HepG2 (cell line): Measurements from ENCODE around the gene PRSS33. TPM values are rescaled to one million over a fixed set of nuclear protein-coding genes. Genes with fewer than 3 reads are reported as not detected.

Experiments
- ATAC-seq: fragments of 200-7000 bp; cut with Tn5 transposase; 3 replicates; pipeline ENCODE4 v1.9.1; 2020; ENCODE audit warnings: mild to moderate bottlenecking, moderate library complexity
- BruUV-seq: library from RNA; stranded (reverse); fragments of 400-500 nt; replicated peaks from 2 replicates; lab custom pipeline; 2021; lab: Mats Ljungman, UMichigan
- CTCF ChIA-PET: fragments of 300-600 bp; formaldehyde crosslinking; extraction: SDS; loops from one replicate; lab custom pipeline; 2021; ENCODE audit warnings: low total read pairs, inconsistent platforms, low intra/inter-chr PET ratio; lab: Yijun Ruan, JAX
- POLR2A ChIA-PET: fragments of 350-600 bp; sonication (Branson Sonifier 250); formaldehyde crosslinking; loops from one replicate; lab custom pipeline; 2020; ENCODE audit warnings: antibody characterized with exemption, inconsistent platforms; lab: Yijun Ruan, JAX
- DNase-seq: peaks from one replicate; pipeline ENCODE4 v3.0.0-alpha.2; 2015; ENCODE audit warnings: low spot score
- FAIRE-seq: peaks from 3 replicates; lab custom pipeline; 2011; peaks lifted over from hg19 to GRCh38; lab: Jason Lieb, UNC
- H2AFZ ChIP-seq: one replicate; pipeline ENCODE4 v1.6.1; 2011; ENCODE audit warnings: low read length, inconsistent platforms
- H3K27ac ChIP-seq: fragments of 300-600 bp; 3 replicates; pipeline ENCODE4 v1.8.0; 2011; ENCODE audit warnings: mixed run types, mild to moderate bottlenecking, mixed read lengths, low read length, inconsistent platforms; ENCODE audit not compliant: insufficient read depth; ENCODE audit errors: extremely low read length
- H3K27me3 ChIP-seq, 2 experiments: fragments of 200-600 bp in 1 of 2; 2 replicates in 1 of 2; 3 replicates in 1 of 2; pipeline versions ENCODE4 v1.6.0 to v1.8.0; 2011; ENCODE audit warnings: low read length in 2 of 2, mild to moderate bottlenecking in 2 of 2, moderate library complexity in 2 of 2, inconsistent platforms in 1 of 2; ENCODE audit not compliant: insufficient read depth in 2 of 2, control insufficient read depth in 1 of 2
- H3K36me3 ChIP-seq, 2 experiments: fragments of 200-600 bp in 1 of 2; replicated peaks in 1 of 2; 2 replicates in 1 of 2; 3 replicates in 1 of 2; pipeline versions ENCODE4 v1.5.1 to v1.8.0; 2011; ENCODE audit warnings: low read length in 2 of 2, inconsistent platforms in 1 of 2; ENCODE audit not compliant: insufficient read depth in 2 of 2, control insufficient read depth in 1 of 2
- H3K4me1 ChIP-seq: 2 replicates; pipeline ENCODE4 v1.5.1; 2012; ENCODE audit warnings: low read length, inconsistent platforms; ENCODE audit not compliant: insufficient read depth
- H3K4me2 ChIP-seq: 2 replicates; pipeline ENCODE4 v1.6.0; 2011; ENCODE audit warnings: low read depth, low read length, inconsistent platforms
- H3K4me3 ChIP-seq, 3 experiments: fragments of 200-600 bp in 1 of 3; sonication (generic), shearing (Covaris generic) in 1 of 3; replicated peaks in 1 of 3; 2 replicates each; pipeline ENCODE4 v1.5.1; 2011 to 2016; ENCODE audit warnings: low read length in 3 of 3, inconsistent platforms in 2 of 3, low read depth in 2 of 3, mild to moderate bottlenecking in 2 of 3, control low read depth in 1 of 3, mixed read lengths in 1 of 3; ENCODE audit not compliant: insufficient read depth in 1 of 3
- H3K79me2 ChIP-seq: one replicate; pipeline ENCODE4 v1.6.1; 2011; ENCODE audit warnings: low read length, inconsistent platforms; ENCODE audit not compliant: insufficient read depth
- H3K9ac ChIP-seq: 2 replicates; pipeline ENCODE4 v1.6.0; 2011; ENCODE audit warnings: mild to moderate bottlenecking, low read depth, low read length, inconsistent platforms; ENCODE audit not compliant: insufficient read depth
- H3K9me3 ChIP-seq: 2 replicates; pipeline ENCODE4 v1.5.1; 2012; ENCODE audit warnings: mild to moderate bottlenecking, low read length
- H4K20me1 ChIP-seq: 2 replicates; pipeline ENCODE4 v1.6.0; 2011; ENCODE audit warnings: inconsistent platforms, mild to moderate bottlenecking, low read length, moderate library complexity; ENCODE audit not compliant: insufficient read depth
- ARHGAP35 ChIP-seq: sonication (generic); formaldehyde crosslinking; IDR thresholded peaks from 2 replicates; pipeline ENCODE4 v1.9.0; 2022; ENCODE audit warnings: mild to moderate bottlenecking, inconsistent platforms, moderate library complexity, missing genetic modification reagents, borderline replicate concordance
- CBX2 ChIP-seq, 2 experiments: fragments of 200-600 bp in 1 of 2; sonication (generic); formaldehyde crosslinking in 1 of 2; IDR thresholded peaks; 2 replicates each; pipeline versions ENCODE4 v1.7.0 to v1.8.1; 2018 to 2022; ENCODE audit warnings: low read depth in 2 of 2, low read length in 1 of 2, mild to moderate bottlenecking in 1 of 2, missing genetic modification reagents in 1 of 2
- ELF4 ChIP-seq: sonication (generic); formaldehyde crosslinking; IDR thresholded peaks from 2 replicates; pipeline ENCODE4 v1.5.0; 2020; ENCODE audit warnings: missing genetic modification reagents, mild to moderate bottlenecking, moderate library complexity, borderline replicate concordance
- FOSL2 ChIP-seq: sonication (generic); formaldehyde crosslinking; IDR thresholded peaks from 2 replicates; pipeline ENCODE4 v1.4.0; 2020; ENCODE audit warnings: missing genetic modification reagents
- FOXA1 ChIP-seq, 2 experiments: fragments of 450-650 bp in 1 of 2; sonication (generic) in 1 of 2; formaldehyde crosslinking in 1 of 2; IDR thresholded peaks; 2 replicates each; pipeline versions ENCODE4 v1.4.0 to v1.6.1; 2016 to 2020; ENCODE audit warnings: missing genetic modification reagents in 1 of 2
- MAFF ChIP-seq: IDR thresholded peaks from 2 replicates; pipeline ENCODE4 v1.6.1; 2011; ENCODE audit warnings: low read depth, low read length, improper control_type of control experiment
- MATR3 ChIP-seq: sonication (generic); formaldehyde crosslinking; IDR thresholded peaks from 2 replicates; pipeline ENCODE4 v1.4.0; 2020; ENCODE audit warnings: missing genetic modification reagents
- MAZ ChIP-seq, 2 experiments: sonication (generic) in 1 of 2; formaldehyde crosslinking in 1 of 2; IDR thresholded peaks; 2 replicates each; pipeline versions ENCODE4 v1.5.0 to v1.6.1; 2012 to 2020; ENCODE audit warnings: low read depth in 2 of 2, mild to moderate bottlenecking in 2 of 2, borderline replicate concordance in 1 of 2, improper control_type of control experiment in 1 of 2, low read length in 1 of 2, missing genetic modification reagents in 1 of 2, moderate library complexity in 1 of 2
- NFKB2 ChIP-seq: sonication (generic); formaldehyde crosslinking; IDR thresholded peaks from 2 replicates; pipeline ENCODE4 v1.4.0; 2020; ENCODE audit warnings: missing genetic modification reagents, borderline replicate concordance
- THYN1 ChIP-seq: sonication (generic); formaldehyde crosslinking; IDR thresholded peaks from 2 replicates; pipeline ENCODE4 v1.8.1; 2023; ENCODE audit warnings: low read depth, mild to moderate bottlenecking, moderate library complexity, missing genetic modification reagents, borderline replicate concordance
- ZFP82 ChIP-seq: sonication (generic); formaldehyde crosslinking; IDR thresholded peaks from 2 replicates; pipeline ENCODE4 v1.5.1; 2020; ENCODE audit warnings: mild to moderate bottlenecking, missing genetic modification reagents, borderline replicate concordance
- ZNF101 ChIP-seq: sonication (generic); formaldehyde crosslinking; IDR thresholded peaks from 2 replicates; pipeline ENCODE4 v1.4.0; 2020; ENCODE audit warnings: mild to moderate bottlenecking, low read depth, missing genetic modification reagents, borderline replicate concordance
- ZNF678 ChIP-seq: sonication (generic); formaldehyde crosslinking; IDR thresholded peaks from 2 replicates; pipeline ENCODE4 v1.4.0; 2020; ENCODE audit warnings: mild to moderate bottlenecking, missing genetic modification reagents
- ZSCAN30 ChIP-seq: sonication (generic); formaldehyde crosslinking; IDR thresholded peaks from 2 replicates; pipeline ENCODE4 v1.5.0; 2020; ENCODE audit warnings: mild to moderate bottlenecking, missing genetic modification reagents
- ZUFSP ChIP-seq: sonication (generic); formaldehyde crosslinking; IDR thresholded peaks from 2 replicates; pipeline ENCODE4 v1.9.0; 2021; ENCODE audit warnings: missing genetic modification reagents, mild to moderate bottlenecking, borderline replicate concordance
- WGBS: methylation state at CpG from one replicate; pipeline ENCODE4 v1.1.6; 2017; ENCODE audit warnings: low lambda C conversion rate; 5-methylcytosine and 5-hydroxymethylcytosine counted together
- in situ Hi-C: cut with HindIII; loops from 2 replicates; pipeline ENCODE4 v1.10.0; 2017; ENCODE audit warnings: low pct_unique_long_range_greater_than_20kb; ENCODE audit not compliant: extremely low pct_ligation_motif_present
- intact Hi-C: fragments of 100-400 bp; cut with micrococcal nuclease; formaldehyde crosslinking; loops from one replicate; pipeline ENCODE4 v1.10.0; 2022; ENCODE audit not compliant: unreplicated experiment
- polyA plus RNA-seq, 8 experiments: library from polyadenylated mRNA; depleted of rRNA in 3 of 8; stranded (reverse) in 7 of 8; unstranded in 1 of 8; fragments of >200 nt; fragmentation: Illumina TruSeq in 4 of 8; extraction: Trizol in 4 of 8; gene quantifications; 2 replicates each; pipeline versions ENCODE4 v1.2.1 to v1.2.3, GENCODE V29; 2011 to 2016; ENCODE audit warnings: low read depth in 4 of 8, missing spikeins in 1 of 8, mixed read lengths in 1 of 8; ENCODE audit not compliant: insufficient read depth in 1 of 8
- total RNA-seq, 5 experiments: library from RNA; depleted of rRNA; stranded (reverse); fragments of >200 nt; fragmentation: Illumina TruSeq; extraction: Trizol; gene quantifications; 2 replicates each; pipeline ENCODE4 v1.2.3, GENCODE V29; 2016; ENCODE audit warnings: low read depth in 1 of 5

Gene PRSS33
- total and polyA plus RNA-seq, 2 of the 13 experiments (the other 11 are each of a cell fraction or from before 2014, with no cell fraction given): not detected

- Histone ChIP-seq H3K27me3 (no peaks in the 10 kb centered on the region), H3K36me3 (no peaks in the 10 kb centered on the region), H3K27ac (no peak overlapping the region), H2AFZ (no peak overlapping the region), H3K79me2 (no peaks in the 10 kb centered on the region), H4K20me1 (no peaks in the 10 kb centered on the region), H3K4me2 (no peak overlapping the region), H3K4me3 (no peak overlapping the region), H3K4me1 (peaks cover 33% of the 10 kb centered on the region), H3K9ac (no peak overlapping the region), H3K9me3 (no peaks in the 10 kb centered on the region)
- CTCF ChIA-PET: no interaction called here
- in situ Hi-C loops (no loop called here), intact Hi-C loops (no loop called here)
- 81% methylated on average over 10 of the region's 12 CpGs for WGBS
- ATAC-seq (no peak), FAIRE-seq (no peak), DNase-seq (no peak)
- POLR2A ChIA-PET: interaction anchor here (0.7 to 1.4 kb wide), 3 partner anchors 10 to 72 kb away, joined by 3 to 9 read pairs (median 5); partner anchors contain the start of gene SRRM2
- TF ChIP-seq ELF4 (CRISPR knock-in tag) (no peak), MAZ (IDR thresholded peaks at IDR 0.05; ENCODE audit: borderline replicate concordance, low read depth, low read length) (no peak), MAZ (CRISPR knock-in tag; IDR thresholded peaks at IDR 0.05; ENCODE audit: low read depth) (no peak), MAFF (no peak)
- no TSS peak for BruUV-seq
These were observed 44.9 kb downstream of the PRSS33 start for GRCh38 chr16:2742323-2743006.

- Histone ChIP-seq H3K4me1 (peaks cover 40% of the 10 kb centered on the region), H3K36me3 (no peaks in the 10 kb centered on the region), H2AFZ (no peak overlapping the region), H3K9ac (no peak overlapping the region), H3K27me3 (no peaks in the 10 kb centered on the region), H3K9me3 (no peaks in the 10 kb centered on the region), H4K20me1 (no peaks in the 10 kb centered on the region), H3K4me3 (no peak overlapping the region), H3K27ac (no peak overlapping the region), H3K4me2 (no peak overlapping the region), H3K79me2 (no peaks in the 10 kb centered on the region)
- ChIA-PET CTCF (no interaction called here), POLR2A (interaction anchor here (1.0 to 4.4 kb wide), 4 partner anchors 11 to 68 kb away, joined by 3 to 43 read pairs (median 7); partner anchors contain the start of genes ELOB and SRRM2)
- FAIRE-seq (no peak), ATAC-seq (no peak), DNase-seq (no peak)
- in situ Hi-C loops: no loop called here
- intact Hi-C loops: no loop called here
- no TSS peak for BruUV-seq
- 86% methylated on average over 4 of the region's 4 CpGs for WGBS
- TF ChIP-seq NFKB2 (CRISPR knock-in tag) (no peak), ZFP82 (CRISPR knock-in tag) (no peak), FOXA1 (IDR thresholded peaks at IDR 0.05) (no peak), FOXA1 (CRISPR knock-in tag; IDR thresholded peaks at IDR 0.05) (no peak), ZSCAN30 (no peak), ZUFSP (CRISPR knock-in tag) (no peak), CBX2 (IDR thresholded peaks at IDR 0.05; ENCODE audit: low read depth, low read length) (no peak), CBX2 (CRISPR knock-in tag; IDR thresholded peaks at IDR 0.05; ENCODE audit: low read depth) (no peak), MATR3 (CRISPR knock-in tag) (no peak), ARHGAP35 (CRISPR knock-in tag) (no peak), ZNF678 (CRISPR knock-in tag) (no peak), THYN1 (CRISPR knock-in tag) (no peak), FOSL2 (no peak), ZNF101 (no peak)
These were observed 46.2 kb downstream of the PRSS33 start for GRCh38 chr16:2741168-2741567.
